Fibroblast of lung (primary cell): ENCODE measurements around the gene ZNF281.

Experiments used
- EZH2 ChIP-seq: IDR thresholded peaks from 2 replicates; pipeline ENCODE4 v1.5.1; 2012; ENCODE audit warnings: low read length, control low read depth, mild to moderate bottlenecking; ENCODE audit errors: missing control alignments
- TF ChIP-seq, protein P1 (sequence below), 2 donors: IDR thresholded peaks in 1 of 2; conservative IDR thresholded peaks in 1 of 2; 1 replicate in 1 of 2; 2 replicates in 1 of 2; pipeline ENCODE4 v1.5.1; 2011 to 2012; ENCODE audit warnings: low read length in 2 of 2, control low read depth in 1 of 2, inconsistent platforms in 1 of 2, low read depth in 1 of 2, mild to moderate bottlenecking in 1 of 2

DNA sequence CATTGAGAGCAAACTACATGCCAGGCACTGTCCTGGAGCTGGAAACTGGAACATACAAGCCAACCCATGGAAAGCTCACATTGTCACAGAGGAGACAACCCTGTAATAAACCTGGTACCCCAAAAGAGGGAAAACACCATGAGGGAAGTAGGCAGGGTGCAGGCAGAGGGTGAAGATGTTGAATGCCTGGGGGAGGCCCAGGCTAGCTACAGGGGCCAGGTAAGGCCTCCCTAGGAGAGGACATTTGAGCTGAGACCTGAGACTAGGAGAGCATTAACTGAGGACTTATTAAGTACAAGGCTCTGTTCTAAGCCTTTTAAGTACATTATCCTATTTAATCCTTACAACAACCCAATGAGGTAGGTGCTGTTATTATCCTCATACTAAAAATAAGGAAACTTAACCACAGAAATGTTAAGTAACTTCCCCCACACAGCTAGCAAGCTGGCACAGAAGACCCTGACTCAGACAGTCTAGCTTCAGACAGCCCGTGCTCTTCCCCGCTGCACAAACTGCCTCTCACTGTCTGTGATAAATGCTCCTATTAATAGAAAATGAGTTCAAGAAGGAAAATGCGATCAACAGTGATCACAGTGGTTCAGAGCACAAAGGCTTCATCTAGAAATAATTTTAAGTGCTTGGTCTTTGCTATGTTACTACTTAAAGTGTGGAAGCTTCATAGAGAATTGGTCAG lies 41.8 kb downstream of the ZNF281 start:
- TF ChIP-seq, protein P1, sequence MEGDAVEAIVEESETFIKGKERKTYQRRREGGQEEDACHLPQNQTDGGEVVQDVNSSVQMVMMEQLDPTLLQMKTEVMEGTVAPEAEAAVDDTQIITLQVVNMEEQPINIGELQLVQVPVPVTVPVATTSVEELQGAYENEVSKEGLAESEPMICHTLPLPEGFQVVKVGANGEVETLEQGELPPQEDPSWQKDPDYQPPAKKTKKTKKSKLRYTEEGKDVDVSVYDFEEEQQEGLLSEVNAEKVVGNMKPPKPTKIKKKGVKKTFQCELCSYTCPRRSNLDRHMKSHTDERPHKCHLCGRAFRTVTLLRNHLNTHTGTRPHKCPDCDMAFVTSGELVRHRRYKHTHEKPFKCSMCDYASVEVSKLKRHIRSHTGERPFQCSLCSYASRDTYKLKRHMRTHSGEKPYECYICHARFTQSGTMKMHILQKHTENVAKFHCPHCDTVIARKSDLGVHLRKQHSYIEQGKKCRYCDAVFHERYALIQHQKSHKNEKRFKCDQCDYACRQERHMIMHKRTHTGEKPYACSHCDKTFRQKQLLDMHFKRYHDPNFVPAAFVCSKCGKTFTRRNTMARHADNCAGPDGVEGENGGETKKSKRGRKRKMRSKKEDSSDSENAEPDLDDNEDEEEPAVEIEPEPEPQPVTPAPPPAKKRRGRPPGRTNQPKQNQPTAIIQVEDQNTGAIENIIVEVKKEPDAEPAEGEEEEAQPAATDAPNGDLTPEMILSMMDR (conservative IDR thresholded peaks at IDR 0.05 in 1 of 2, IDR thresholded peaks at IDR 0.05 in 1 of 2; ENCODE audit: low read depth in 1 of 2, low read length in 2 of 2), result no peak
- no peak for TF ChIP-seq EZH2
